H1 (cell line): ENCODE results near the gene PVALB. TPM values are rescaled to one million over a fixed set of nuclear protein-coding genes. Genes with fewer than 3 reads are reported as not detected.

Experiments
- CBX8 ChIP-seq: fragments of 300-800, 300-1000 bp; sonication (generic); IDR thresholded peaks from 2 replicates; pipeline ENCODE4 v1.7.1; 2016; ENCODE audit warnings: low read depth, low read length, borderline replicate concordance
- CEBPB ChIP-seq: IDR thresholded peaks from 2 replicates; pipeline ENCODE4 v1.6.1; 2012; ENCODE audit warnings: low read depth, low read length
- FOSL1 ChIP-seq: IDR thresholded peaks from 2 replicates; pipeline ENCODE4 v1.6.1; 2011; ENCODE audit warnings: mild to moderate bottlenecking, low read depth, low read length, moderate library complexity; ENCODE audit not compliant: insufficient read depth
- HDAC6 ChIP-seq: IDR thresholded peaks from one replicate; pipeline ENCODE4 v1.7.1; 2012; ENCODE audit warnings: low read depth, mild to moderate bottlenecking, inconsistent platforms, low read length, moderate library complexity
- JUN ChIP-seq: IDR thresholded peaks from 2 replicates; pipeline ENCODE4 v1.6.1; 2011; ENCODE audit warnings: low read depth, mild to moderate bottlenecking, improper control_type of control experiment, low read length
- KDM1A ChIP-seq: fragments of 200-600, 300-600 bp; sonication (generic); IDR thresholded peaks from 2 replicates; pipeline ENCODE4 v1.7.1; 2016; ENCODE audit warnings: mild to moderate bottlenecking, low read length, borderline replicate concordance
- POLR2AphosphoS5 ChIP-seq: IDR thresholded peaks from 2 replicates; pipeline ENCODE4 v1.6.1; 2011; ENCODE audit warnings: low read depth, low read length
- RBBP5 ChIP-seq: IDR thresholded peaks from 2 replicates; pipeline ENCODE4 v1.7.1; 2012; ENCODE audit warnings: low read depth, mild to moderate bottlenecking, inconsistent platforms, low read length, moderate library complexity, borderline replicate concordance
- SIN3A ChIP-seq, 2 experiments: IDR thresholded peaks in 1 of 2; conservative IDR thresholded peaks in 1 of 2; 2 replicates each; pipeline ENCODE4 v1.6.1; 2011 to 2012; ENCODE audit warnings: low read length in 2 of 2, improper control_type of control experiment in 1 of 2, low read depth in 1 of 2, mild to moderate bottlenecking in 1 of 2
- SP4 ChIP-seq: IDR thresholded peaks from 2 replicates; pipeline ENCODE4 v1.6.1; 2012; ENCODE audit warnings: low read length, inconsistent platforms
- polyA plus RNA-seq, 7 experiments: library from polyadenylated mRNA; depleted of rRNA in 3 of 7; stranded (reverse) in 5 of 7; unstranded in 2 of 7; fragments of >200 nt in 5 of 7; fragments of 200-250 nt in 2 of 7; gene quantifications; 1 replicate in 5 of 7; 2 replicates in 1 of 7; 4 replicates in 1 of 7; pipeline versions ENCODE4 v1.2.1 to v1.2.3, GENCODE V29; 2011 to 2013; ENCODE audit warnings: missing spikeins in 2 of 7, mixed read lengths in 2 of 7
- total RNA-seq: library from RNA; stranded (reverse); fragmentation: NEBNext Ultra II Directional; extraction: Animal tissue kit (Norgen Biotek cat#: 25700); gene quantifications from 2 replicates; pipeline ENCODE4 v1.2.1, GENCODE V29; 2021
- TF ChIP-seq, protein P1 (sequence below): fragments of 300-600 bp; sonication (generic); IDR thresholded peaks from 2 replicates; pipeline ENCODE4 v1.7.1; 2012; ENCODE audit warnings: low read length, moderate library complexity, mild to moderate bottlenecking, inconsistent platforms; ENCODE audit not compliant: insufficient replicate concordance

The PVALB gene
- total and polyA plus RNA-seq, 2 of the 8 experiments (the other 6 are each of a cell fraction or from before 2014, with no cell fraction given) = 1.7 to 5.4 TPM

GRCh38 chr22:36856121-36856791, 39.4 kb upstream of the PVALB start (continued):
- TF ChIP-seq SP4 = no peak
- TF ChIP-seq CBX8 = no peak
- TF ChIP-seq KDM1A = peak; percentile 65; the same call in 1 of the 2 replicates
- no peak for TF ChIP-seq RBBP5
- no peak for TF ChIP-seq FOSL1
- TF ChIP-seq HDAC6 = no peak
- no peak for TF ChIP-seq JUN
- TF ChIP-seq, protein P1, sequence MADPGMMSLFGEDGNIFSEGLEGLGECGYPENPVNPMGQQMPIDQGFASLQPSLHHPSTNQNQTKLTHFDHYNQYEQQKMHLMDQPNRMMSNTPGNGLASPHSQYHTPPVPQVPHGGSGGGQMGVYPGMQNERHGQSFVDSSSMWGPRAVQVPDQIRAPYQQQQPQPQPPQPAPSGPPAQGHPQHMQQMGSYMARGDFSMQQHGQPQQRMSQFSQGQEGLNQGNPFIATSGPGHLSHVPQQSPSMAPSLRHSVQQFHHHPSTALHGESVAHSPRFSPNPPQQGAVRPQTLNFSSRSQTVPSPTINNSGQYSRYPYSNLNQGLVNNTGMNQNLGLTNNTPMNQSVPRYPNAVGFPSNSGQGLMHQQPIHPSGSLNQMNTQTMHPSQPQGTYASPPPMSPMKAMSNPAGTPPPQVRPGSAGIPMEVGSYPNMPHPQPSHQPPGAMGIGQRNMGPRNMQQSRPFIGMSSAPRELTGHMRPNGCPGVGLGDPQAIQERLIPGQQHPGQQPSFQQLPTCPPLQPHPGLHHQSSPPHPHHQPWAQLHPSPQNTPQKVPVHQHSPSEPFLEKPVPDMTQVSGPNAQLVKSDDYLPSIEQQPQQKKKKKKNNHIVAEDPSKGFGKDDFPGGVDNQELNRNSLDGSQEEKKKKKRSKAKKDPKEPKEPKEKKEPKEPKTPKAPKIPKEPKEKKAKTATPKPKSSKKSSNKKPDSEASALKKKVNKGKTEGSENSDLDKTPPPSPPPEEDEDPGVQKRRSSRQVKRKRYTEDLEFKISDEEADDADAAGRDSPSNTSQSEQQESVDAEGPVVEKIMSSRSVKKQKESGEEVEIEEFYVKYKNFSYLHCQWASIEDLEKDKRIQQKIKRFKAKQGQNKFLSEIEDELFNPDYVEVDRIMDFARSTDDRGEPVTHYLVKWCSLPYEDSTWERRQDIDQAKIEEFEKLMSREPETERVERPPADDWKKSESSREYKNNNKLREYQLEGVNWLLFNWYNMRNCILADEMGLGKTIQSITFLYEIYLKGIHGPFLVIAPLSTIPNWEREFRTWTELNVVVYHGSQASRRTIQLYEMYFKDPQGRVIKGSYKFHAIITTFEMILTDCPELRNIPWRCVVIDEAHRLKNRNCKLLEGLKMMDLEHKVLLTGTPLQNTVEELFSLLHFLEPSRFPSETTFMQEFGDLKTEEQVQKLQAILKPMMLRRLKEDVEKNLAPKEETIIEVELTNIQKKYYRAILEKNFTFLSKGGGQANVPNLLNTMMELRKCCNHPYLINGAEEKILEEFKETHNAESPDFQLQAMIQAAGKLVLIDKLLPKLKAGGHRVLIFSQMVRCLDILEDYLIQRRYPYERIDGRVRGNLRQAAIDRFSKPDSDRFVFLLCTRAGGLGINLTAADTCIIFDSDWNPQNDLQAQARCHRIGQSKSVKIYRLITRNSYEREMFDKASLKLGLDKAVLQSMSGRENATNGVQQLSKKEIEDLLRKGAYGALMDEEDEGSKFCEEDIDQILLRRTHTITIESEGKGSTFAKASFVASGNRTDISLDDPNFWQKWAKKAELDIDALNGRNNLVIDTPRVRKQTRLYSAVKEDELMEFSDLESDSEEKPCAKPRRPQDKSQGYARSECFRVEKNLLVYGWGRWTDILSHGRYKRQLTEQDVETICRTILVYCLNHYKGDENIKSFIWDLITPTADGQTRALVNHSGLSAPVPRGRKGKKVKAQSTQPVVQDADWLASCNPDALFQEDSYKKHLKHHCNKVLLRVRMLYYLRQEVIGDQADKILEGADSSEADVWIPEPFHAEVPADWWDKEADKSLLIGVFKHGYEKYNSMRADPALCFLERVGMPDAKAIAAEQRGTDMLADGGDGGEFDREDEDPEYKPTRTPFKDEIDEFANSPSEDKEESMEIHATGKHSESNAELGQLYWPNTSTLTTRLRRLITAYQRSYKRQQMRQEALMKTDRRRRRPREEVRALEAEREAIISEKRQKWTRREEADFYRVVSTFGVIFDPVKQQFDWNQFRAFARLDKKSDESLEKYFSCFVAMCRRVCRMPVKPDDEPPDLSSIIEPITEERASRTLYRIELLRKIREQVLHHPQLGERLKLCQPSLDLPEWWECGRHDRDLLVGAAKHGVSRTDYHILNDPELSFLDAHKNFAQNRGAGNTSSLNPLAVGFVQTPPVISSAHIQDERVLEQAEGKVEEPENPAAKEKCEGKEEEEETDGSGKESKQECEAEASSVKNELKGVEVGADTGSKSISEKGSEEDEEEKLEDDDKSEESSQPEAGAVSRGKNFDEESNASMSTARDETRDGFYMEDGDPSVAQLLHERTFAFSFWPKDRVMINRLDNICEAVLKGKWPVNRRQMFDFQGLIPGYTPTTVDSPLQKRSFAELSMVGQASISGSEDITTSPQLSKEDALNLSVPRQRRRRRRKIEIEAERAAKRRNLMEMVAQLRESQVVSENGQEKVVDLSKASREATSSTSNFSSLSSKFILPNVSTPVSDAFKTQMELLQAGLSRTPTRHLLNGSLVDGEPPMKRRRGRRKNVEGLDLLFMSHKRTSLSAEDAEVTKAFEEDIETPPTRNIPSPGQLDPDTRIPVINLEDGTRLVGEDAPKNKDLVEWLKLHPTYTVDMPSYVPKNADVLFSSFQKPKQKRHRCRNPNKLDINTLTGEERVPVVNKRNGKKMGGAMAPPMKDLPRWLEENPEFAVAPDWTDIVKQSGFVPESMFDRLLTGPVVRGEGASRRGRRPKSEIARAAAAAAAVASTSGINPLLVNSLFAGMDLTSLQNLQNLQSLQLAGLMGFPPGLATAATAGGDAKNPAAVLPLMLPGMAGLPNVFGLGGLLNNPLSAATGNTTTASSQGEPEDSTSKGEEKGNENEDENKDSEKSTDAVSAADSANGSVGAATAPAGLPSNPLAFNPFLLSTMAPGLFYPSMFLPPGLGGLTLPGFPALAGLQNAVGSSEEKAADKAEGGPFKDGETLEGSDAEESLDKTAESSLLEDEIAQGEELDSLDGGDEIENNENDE = no peak
- peak in 1 of 2 experiments; percentile 69; a peak in 1 of 4 replicates for TF ChIP-seq SIN3A (conservative IDR thresholded peaks at IDR 0.05 in 1 of 2, IDR thresholded peaks at IDR 0.05 in 1 of 2; ENCODE audit: low read depth in 1 of 2, low read length in 2 of 2)
- TF ChIP-seq POLR2AphosphoS5 = no peak
- no peak for TF ChIP-seq CEBPB
